GM18868 (cell line): Measurements from ENCODE around the gene RAD21L1.
A peak's percentile ranks its signal among the peaks of the same experiment; 100 is the strongest.
"Not testable (repeated sequence)": the region's sequence is repeated elsewhere in the genome, so short reads cannot be mapped to it uniquely, and the experiment has no call there.

ENCODE experiments used
- ATAC-seq: cut with Tn5 transposase; IDR thresholded peaks from one replicate; pipeline ENCODE4 v1.9.1; 2021; ENCODE audit warnings: mild to moderate bottlenecking, moderate library complexity; ENCODE audit not compliant: unreplicated experiment

RAD21L1 gene

DNA sequence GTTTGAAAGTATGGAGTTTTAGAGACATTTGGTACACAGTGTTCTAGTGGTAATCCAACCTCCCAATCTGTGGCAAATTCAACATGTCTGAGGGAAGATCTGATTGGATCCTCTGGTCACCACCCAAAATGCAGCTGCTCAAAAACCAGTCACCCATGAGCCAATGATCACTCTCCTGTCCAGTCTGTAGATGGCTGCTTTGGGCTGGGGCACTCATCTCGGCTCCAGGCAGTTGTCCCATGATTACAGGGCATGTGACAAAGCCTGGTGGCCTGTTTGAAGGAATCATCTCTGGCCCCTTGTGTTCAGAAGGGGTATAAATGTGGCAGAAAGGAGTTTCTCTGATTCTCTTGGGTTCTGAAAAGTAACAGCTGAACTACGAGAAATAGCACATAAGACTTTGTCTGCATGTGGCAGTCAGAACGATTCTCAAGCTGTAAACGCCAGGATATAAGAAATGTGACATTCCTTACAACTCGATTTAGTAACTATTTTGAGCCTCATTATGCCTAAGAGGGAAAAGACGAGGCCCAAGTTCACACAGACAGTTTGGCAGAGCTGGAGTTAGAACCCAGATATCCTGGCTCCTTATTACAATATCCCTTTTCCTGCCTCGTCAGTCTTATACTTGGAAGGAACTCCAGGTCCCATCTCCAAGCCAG is 26.5 kb upstream of the RAD21L1 start:
- ATAC-seq = no peak

DNA sequence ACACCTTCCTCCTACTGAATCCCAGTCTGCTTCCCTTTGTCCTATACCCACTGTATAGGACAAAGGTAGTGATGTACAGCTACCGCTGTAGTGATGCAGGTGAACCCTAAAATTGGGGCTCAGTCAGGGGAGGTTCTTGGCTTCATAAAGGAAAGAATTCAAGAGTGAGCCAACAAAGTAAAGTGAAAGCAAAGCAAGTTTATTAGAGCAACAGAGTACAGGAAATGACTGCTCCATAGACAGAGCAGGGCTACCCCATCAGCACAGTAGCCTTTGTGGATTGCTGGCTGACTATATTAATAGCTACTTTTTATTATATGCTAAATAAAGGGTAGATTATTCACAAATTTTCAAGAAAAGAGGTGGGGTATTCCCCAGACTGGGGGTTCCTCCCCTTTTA is 25.9 kb upstream of the RAD21L1 start:
- no peak for ATAC-seq

DNA sequence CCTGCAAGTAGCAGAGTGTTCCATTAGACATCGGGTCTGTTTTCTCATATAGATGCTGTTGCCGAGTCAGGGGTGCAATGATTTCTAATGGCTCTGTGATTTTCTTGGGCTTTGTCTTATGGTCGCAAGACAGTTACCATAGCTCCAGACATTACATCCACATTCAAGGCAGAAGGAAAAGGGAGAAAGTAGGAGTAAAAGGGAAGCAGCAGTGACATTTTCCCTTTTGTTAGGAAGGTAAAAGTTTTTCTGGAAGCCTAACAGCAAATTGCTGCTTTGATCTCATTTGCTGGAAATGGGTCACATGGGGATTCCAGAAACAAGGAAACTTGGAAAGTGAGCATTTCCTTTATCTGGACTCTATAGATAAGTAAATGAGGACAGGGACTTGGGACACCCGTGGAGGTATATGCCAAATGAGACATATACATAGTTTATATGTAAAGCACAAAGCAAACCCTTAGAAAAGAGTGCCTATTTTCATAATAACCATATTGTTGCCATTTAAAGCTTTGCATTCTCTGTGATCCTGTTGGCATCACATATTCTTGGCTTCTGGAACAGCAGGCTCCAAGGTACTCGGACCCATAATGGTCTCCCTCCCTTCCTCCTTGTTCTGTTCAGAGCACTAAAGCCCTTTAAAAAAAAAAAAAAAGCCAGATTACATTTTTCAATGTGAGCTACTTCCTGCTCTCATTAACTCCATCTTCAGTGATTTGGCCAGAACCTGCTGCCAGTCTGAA is 22.9 kb upstream of the RAD21L1 start, which contains the start of gene C20orf202:
Gene C20orf202, plus strand, starts transcription at position 693 of the 743 bp plus-strand sequence. CDS start 132 bp downstream, outside the sequence.
- ATAC-seq = no peak

DNA sequence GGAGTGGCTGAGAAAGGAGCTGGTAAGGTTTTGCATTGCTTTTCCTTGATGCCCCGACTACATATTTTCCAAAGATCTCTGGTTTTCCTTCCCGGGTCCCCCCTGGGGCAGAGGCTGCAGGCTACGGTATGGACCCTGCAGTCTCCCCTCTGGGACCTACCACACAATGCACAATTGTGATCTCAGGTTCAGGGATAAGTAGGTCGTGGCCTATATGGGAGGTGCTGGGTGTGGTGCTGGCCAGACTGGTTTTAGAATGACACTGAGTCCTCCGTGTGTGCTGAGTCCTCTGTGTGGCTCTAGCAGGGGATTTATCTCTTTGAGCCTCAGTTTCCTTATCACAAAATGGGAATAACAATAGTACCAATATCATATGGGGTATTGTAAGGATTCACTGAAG is 22.2 kb upstream of the RAD21L1 start:
- no peak for ATAC-seq

DNA sequence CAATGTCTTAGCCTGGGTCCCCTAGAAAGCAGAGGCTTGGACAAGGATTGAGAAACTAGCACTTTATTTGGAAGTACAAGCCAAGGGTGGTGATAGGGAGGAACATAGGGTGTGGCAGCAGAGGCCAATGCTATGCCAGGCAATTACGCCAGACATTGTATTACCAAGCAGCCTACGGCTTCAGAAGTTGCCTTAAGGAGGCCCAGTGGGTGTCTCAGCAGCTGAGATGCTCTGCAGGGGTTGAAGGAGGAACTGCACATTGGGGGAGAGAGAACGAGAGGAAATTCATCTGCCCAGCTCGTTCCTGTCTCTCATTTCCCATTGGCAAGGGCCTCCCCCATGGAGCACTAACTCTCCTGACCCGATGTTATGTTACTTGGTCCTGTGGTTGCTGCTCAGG is 21.7 kb upstream of the RAD21L1 start:
- no peak for ATAC-seq

DNA sequence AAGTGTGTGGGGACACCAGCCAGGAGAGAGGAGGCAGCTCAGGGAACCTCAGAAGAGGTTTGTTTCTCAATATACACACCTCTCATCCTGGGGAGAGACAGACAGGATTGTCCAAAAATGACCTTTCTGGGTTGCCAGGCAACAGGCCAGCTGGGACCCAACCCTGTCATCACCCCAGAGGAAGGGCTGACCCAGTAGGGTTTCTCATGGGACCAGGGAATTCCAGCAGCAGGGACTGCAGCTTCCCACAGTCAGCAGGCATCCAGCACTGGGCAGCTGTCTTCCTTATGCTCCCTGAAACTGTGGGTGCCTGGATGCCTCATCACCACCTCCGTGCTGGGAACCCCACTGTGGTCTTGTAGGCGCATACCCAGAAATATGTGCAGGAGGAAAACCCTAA is 21.3 kb upstream of the RAD21L1 start:
- ATAC-seq = no peak

DNA sequence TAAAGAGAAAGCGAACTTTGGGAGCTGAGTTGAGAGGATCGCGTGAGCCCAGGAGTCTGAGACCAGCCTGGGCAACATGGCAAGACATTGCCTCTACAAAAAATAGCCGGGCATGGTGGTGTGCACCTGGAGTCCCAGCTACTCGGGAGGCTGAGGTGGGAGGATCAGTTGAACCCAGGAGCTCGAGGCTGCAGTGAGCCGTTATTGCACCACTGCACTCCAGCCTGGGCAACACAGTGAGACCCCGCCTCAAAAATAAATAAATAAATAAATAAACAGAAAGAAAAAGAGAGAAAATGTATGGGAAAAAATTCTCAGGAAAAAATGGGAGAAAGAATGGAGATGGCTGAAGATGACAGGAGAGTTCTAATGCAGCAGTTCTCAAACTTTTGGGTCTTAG is 20.0 kb upstream of the RAD21L1 start:
- no peak for ATAC-seq

DNA sequence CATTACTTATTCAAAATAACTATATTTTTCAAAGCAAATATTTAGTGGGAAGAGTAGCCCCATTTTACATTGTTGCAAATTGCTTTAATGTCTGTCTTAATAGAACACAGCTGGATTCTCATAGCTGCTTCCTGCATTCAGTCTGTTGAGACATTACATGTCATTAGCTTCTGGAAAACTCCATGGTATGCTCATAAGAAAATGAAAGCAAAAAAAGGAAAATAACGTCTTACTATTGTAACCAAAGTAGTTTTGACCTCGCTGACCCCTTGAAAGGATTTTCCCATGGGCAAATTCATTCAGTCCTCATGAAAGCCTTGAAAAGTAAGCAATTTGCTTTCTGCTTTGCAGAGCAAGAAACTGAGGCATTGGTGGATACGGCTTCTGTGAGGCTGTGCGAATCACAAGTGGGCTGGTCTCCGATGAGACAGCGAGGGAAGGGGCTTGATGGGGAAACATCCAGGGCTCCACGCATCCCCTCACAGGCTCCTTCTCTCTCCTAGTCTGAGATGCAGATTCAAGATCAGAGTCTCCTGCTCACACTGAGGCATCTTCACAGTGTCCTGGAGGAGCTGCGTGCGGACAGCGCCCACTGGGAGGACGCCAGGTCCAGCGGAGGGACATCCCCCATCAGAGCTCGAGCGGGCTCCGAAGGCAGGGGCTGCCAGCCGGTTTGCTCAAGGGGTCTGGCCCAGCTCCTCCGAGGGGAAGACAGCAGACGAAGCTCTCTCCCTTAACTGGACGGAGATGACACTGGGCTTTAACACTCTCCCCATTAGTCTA is 19.3 kb upstream of the RAD21L1 start:
- no peak for ATAC-seq

DNA sequence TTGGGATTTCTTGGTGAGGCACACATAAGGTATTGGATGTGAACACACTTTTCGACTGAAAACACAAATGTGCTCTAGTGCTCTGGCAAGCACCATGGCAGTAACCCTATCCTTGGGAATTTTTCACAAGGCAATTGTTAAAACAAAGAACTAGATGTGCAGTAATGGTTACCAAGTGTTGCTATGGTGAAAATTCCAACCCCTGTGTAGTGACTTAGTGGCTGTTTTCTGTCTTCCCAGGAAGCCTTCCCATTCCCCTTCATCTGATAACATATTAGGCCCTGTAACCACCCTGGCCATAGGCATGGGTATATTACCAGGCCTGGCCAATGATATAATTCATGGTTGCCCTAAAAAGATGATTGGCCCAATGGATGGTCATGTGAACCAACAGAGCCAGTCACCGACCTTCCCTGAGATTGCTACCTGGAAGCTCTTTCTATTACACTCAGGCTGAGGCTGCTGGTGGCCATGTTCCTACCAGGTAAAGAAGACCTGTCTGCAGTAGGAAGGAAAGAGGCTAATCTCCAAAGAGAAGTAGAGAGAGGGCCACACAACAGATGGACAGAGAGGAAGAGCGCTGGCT is 18.5 kb upstream of the RAD21L1 start:
- no peak for ATAC-seq

DNA sequence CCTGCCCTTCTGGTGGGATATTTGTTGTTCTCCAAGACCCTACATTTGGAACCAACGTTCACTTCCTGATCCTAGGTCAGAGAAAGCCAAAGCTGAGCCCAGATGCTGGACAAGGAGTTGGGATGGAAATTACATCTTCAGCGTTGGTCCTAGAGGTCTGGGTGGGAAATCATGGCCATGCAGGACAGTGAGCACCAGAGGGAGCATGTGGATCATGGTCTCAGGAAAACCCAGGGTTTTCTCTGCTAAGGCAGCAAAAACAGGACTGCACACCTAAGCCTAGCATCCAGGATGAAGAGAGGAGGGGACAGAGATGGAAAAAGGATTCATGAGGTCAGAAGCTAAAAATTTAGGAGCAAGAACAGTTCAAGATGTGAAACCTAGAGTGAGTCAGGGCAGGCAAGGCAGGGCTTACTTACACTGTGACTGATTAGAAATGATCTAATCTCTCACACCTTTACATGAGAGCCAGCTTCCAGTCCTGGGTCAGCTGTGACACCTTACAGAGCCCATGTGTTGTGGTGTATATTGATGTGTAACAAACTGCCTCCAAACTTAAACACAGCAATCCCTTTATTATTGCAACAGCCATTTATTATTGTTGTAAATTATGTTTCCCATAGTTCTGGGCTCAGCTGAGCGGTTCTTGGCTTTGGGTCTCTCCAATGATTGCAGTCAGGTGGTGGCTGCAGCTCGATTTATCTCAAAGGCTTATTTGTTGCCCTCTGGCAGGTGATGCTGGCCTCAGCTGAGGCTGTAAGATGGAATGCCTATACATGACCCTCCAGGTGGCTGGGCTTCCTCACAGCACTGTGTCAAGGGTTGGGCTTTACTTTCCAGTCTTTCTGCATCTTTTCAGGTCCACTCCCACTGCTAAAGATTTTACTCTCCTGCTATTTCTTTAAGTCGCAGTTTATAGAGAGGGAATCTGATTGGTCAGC is 16.1 kb upstream of the RAD21L1 start:
- no peak for ATAC-seq

DNA sequence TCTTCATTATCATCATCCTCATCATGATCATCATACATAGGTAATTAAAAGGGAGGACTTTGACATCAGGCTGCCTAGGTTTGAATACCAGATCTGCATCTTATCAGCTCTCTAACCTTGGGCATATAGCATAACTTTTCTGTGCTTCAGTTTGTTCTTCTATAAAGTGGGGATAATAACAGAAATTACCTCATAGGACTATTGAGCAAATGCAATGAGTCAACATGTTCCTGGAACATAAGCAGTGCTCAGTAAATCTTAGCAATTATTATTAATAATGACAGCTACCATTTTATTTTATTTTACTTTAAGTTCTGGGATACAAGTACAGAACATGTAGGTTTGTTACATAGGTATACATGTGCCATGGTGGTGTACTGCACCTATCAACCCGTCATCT is 15.3 kb upstream of the RAD21L1 start:
- no peak for ATAC-seq

DNA sequence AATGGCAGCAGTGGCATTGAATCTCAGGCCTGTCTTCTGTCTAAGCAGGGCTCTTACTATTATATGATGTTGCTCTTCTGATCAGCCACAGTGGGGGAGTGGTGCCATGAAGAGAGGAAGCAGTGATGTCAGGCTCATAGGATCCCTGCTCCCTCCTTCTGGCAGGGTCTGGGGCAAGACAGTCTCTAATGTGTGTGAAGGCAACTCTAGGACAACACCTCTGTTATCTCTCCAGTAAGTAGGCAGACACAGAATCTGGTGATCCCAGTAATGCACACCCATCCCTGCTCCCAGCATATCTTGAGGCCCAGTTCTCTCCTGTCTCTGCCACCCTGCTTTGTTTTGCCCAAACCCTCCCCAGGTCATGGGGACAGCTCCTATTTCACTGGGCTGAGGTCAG is 13.8 kb upstream of the RAD21L1 start:
- no peak for ATAC-seq

DNA sequence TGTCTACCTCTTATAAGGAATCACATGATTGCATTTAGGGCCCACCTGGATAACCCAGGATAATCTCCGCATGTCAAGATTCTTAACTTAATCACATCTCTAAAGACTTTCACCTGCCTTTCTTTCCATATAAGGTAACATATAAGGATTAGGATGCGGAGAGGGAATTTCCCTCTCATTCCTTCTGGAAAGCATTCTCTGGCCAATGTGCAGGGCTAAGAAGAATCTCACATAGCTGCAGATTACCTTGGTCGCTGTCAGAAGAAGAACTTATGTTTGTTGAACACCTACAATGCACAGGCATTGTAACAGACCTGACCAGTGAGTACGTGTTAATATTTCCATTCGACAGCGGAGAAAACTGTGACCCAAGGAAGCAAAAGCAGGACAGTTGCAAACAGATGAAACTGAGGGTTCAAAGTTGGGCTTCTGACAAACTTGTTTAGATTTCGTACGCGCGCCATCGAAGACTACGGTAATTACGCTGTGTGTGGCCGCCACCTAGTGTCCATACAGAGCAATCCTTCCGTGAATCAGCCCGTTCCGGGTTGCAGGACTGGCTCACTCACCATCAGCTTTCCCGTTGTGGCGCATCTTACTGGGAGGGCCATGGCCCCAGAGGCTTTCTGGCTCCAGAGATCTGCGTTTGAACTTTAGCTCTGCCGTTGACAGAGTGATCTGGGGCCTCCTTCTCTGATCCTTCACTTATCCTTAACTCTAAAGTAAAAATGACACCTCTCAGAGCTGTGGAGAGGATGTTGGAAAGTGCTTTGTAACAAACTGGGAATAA is 13.0 kb upstream of the RAD21L1 start:
- peak; percentile 67 for ATAC-seq

DNA sequence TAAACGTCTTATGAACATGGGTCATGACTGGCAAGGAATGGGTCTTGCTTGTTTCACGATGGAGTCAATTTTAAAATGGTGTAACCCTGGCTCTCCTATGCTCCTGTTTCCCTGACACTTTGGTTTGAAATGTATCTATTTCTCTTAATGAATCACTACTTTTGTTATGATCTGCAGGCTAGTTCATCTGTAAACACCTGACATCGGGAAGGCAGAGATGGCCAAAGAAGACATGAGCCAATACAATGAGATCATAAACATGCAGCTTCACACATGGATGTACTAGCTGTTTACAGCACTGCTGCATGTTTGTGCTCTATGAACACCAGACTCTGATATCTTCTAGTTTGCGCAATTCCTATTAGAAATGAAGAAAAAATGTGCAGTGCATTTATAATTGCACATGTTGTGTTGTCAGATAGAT is 11.0 kb upstream of the RAD21L1 start:
- no peak for ATAC-seq

DNA sequence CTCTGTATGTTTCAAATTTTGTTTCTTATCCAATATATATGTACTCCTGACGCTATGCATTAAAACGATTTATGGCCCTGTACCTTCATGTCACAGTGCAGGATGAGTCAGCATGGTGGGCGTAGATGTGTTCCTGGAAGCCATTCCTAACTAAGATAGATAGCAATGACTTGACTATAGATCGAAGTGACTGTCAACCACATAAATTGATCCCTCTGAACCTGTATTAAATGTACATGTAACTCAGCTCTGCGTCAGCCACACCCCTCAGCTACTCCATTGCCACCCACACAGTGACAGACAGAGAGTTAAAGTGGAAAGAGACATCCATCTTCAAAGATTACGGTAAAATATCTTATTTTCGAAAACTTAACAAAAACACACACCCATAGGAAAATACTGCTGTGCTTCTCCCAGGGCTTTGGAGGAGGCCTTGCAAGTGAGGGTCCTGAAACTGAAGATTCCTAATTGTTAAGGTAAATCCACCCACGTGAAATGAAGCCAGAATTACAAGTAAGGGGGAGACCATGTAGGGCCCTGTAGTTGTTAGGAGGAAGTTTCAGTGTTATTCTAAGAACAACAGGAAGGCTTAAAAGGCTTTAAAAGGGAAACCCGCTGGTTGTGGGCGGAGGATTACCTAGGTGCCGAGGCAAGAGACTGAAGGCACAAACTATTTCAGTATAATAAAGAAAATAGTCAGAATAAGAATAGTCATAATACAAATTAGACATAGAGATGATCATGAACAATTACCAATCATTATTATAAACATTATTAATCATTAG is 10.3 kb upstream of the RAD21L1 start:
- ATAC-seq = no peak

DNA sequence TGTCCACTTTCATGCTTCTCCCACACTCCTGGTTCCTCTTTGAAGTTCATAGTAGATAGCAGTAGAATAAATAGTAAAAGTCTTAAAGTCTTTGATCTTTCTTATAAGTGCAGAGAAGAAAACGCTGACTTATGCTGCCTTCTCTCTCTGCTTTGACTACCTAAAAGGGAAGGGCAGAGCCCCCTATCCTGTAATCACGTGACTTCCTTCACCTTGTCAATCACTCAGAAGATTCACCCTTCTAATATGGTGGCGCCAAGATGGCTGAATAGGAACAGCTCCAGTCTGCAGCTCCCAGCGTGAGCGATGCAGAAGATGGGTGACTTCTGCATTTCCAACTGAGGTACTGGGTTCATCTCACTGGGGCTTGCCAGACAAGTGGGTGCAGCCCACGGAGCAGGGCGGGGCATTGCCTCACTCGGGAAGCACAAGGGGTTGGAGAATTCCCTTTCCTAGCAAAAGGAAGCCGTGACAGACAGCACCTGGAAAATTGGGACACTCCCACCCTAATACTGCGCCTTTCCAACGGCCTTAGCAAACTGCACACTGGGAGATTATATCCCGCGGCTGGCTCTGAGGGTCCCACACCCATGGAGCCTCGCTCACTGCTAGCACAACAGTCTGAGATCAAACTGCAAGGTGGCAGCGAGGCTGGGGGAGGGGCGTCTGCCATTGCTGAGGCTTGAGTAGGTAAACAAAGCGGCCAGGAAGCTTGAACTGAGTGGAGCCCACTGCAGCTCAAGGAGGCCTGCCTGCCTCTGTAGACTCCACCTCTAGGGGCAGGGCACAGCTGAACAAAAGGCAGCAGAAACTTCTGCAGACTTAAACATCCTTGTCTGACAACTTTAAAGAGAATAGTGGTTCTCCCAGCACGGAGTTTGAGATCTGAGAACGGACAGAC is 9.1 kb upstream of the RAD21L1 start:
- not testable (repeated sequence) for ATAC-seq

DNA sequence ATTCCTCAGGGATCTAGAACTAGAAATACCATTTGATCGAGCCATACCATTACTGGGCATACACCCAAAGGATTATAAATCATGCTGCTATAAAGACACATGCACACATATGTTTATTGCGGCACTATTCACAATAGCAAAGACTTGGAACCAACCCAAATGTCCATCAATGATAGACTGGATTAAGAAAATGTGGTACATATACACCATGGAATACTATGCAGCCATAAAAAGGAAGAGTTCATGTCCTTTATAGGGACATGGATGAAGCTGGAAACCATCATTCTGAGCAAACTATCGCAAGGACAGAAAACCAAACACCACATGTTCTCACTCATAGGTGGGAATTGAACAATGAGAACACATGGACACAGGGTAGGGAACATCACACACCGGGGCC is 3.1 kb upstream of the RAD21L1 start:
- not testable (repeated sequence) for ATAC-seq
